GM23338 (cell line): Measurements from ENCODE around the gene PYURF. TPM values are rescaled to one million over a fixed set of nuclear protein-coding genes. Genes with fewer than 3 reads are reported as not detected.

Source experiments
- ATAC-seq: fragments of 200-7000 bp; cut with Tn5 transposase; 3 replicates; pipeline ENCODE4 v1.9.1; 2020
- DNase-seq: peaks from one replicate; pipeline ENCODE4 v3.0.0-alpha.2; 2015; ENCODE audit warnings: low spot score
- H2AFZ ChIP-seq: fragments of 200-600 bp; sonication (generic); 2 replicates; pipeline ENCODE4 v1.8.0; 2016; ENCODE audit warnings: antibody characterized with exemption, mild to moderate bottlenecking, moderate library complexity
- H3F3A ChIP-seq: fragments of 200-600 bp; sonication (generic); replicated peaks from 2 replicates; pipeline ENCODE4 v1.8.0; 2017; ENCODE audit warnings: antibody characterized with exemption, mixed run types, low read depth
- H3K27ac ChIP-seq: fragments of 200-600 bp; sonication (generic); 2 replicates; pipeline ENCODE4 v1.6.1; 2016; ENCODE audit warnings: low read depth
- H3K27me3 ChIP-seq: fragments of 200-600 bp; sonication (generic); 2 replicates; pipeline ENCODE4 v1.8.0; 2016; ENCODE audit warnings: mild to moderate bottlenecking, mixed run types, moderate library complexity; ENCODE audit not compliant: insufficient read depth
- H3K36me3 ChIP-seq: fragments of 200-600 bp; sonication (generic); 2 replicates; pipeline ENCODE4 v1.8.0; 2016; ENCODE audit warnings: mild to moderate bottlenecking; ENCODE audit not compliant: insufficient read depth
- H3K4me1 ChIP-seq: fragments of 200-600 bp; sonication (generic); 2 replicates; pipeline ENCODE4 v1.8.0; 2016; ENCODE audit warnings: mild to moderate bottlenecking, moderate library complexity; ENCODE audit not compliant: insufficient read depth
- H3K4me2 ChIP-seq: fragments of 200-600 bp; sonication (generic); 2 replicates; pipeline ENCODE4 v1.7.1; 2017; ENCODE audit warnings: mixed run types
- H3K4me3 ChIP-seq: fragments of 200-600 bp; sonication (generic); 2 replicates; pipeline ENCODE4 v1.6.1; 2016; ENCODE audit warnings: mixed run types
- H3K79me2 ChIP-seq: fragments of 200-600 bp; sonication (generic); replicated peaks from 2 replicates; pipeline ENCODE4 v1.8.0; 2017; ENCODE audit warnings: mild to moderate bottlenecking; ENCODE audit not compliant: insufficient read depth
- H3K9me2 ChIP-seq: fragments of 200-600 bp; sonication (generic); 2 replicates; pipeline ENCODE4 v1.8.0; 2017; ENCODE audit not compliant: insufficient read depth
- H4K20me1 ChIP-seq: fragments of 200-600 bp; sonication (generic); replicated peaks from 2 replicates; pipeline ENCODE4 v1.8.0; 2017; ENCODE audit warnings: mild to moderate bottlenecking; ENCODE audit not compliant: insufficient read depth
- H3K27ac Mint-ChIP-seq: 2 replicates; pipeline ENCODE4 v1.8.0; 2020; ENCODE audit warnings: inconsistent platforms, mild to moderate bottlenecking, moderate library complexity, mixed read lengths
- H3K27me3 Mint-ChIP-seq: 3 replicates; pipeline ENCODE4 v1.8.0; 2022; ENCODE audit warnings: low read depth, mild to moderate bottlenecking, moderate library complexity, mixed read lengths, inconsistent platforms; ENCODE audit not compliant: insufficient read depth, poor library complexity
- H3K36me3 Mint-ChIP-seq: 3 replicates; pipeline ENCODE4 v1.8.0; 2021; ENCODE audit warnings: low read depth, mild to moderate bottlenecking, inconsistent platforms, moderate library complexity, mixed read lengths
- H3K4me1 Mint-ChIP-seq: 3 replicates; pipeline ENCODE4 v1.8.0; 2020; ENCODE audit warnings: mild to moderate bottlenecking, inconsistent platforms, mixed read lengths
- H3K4me3 Mint-ChIP-seq: 3 replicates; pipeline ENCODE4 v1.8.0; 2021; ENCODE audit warnings: moderate library complexity, mild to moderate bottlenecking, inconsistent platforms, mixed read lengths
- H3K9me3 Mint-ChIP-seq: 3 replicates; pipeline ENCODE4 v1.8.0; 2020; ENCODE audit warnings: moderate library complexity, mild to moderate bottlenecking, inconsistent platforms, mixed read lengths
- CREB1 ChIP-seq: fragments of 250-450 bp; sonication (Bioruptor Pico); IDR thresholded peaks from 2 replicates; pipeline ENCODE4 v1.5.0; 2020; ENCODE audit warnings: low read depth, mild to moderate bottlenecking, moderate library complexity
- ETS1 ChIP-seq: IDR thresholded peaks from 2 replicates; pipeline ENCODE4 v1.6.1; 2016; ENCODE audit warnings: antibody characterized with exemption
- NANOG ChIP-seq: IDR thresholded peaks from 2 replicates; pipeline ENCODE4 v1.6.1; 2016; ENCODE audit warnings: antibody characterized with exemption, borderline replicate concordance
- POLR2AphosphoS5 ChIP-seq: IDR thresholded peaks from 2 replicates; pipeline ENCODE4 v1.6.1; 2016; ENCODE audit warnings: antibody characterized with exemption, low read depth
- ZNF114 ChIP-seq: fragments of 250-450 bp; sonication (Bioruptor Pico); IDR thresholded peaks from 2 replicates; pipeline ENCODE4 v1.5.0; 2020; ENCODE audit warnings: mild to moderate bottlenecking, moderate library complexity
- ZNF331 ChIP-seq: fragments of 250-450 bp; sonication (Bioruptor Pico); IDR thresholded peaks from 2 replicates; pipeline ENCODE4 v1.5.0; 2020; ENCODE audit warnings: low read depth, mild to moderate bottlenecking, moderate library complexity
- ZNF462 ChIP-seq: fragments of 250-450 bp; sonication (Bioruptor Pico); IDR thresholded peaks from 2 replicates; pipeline ENCODE4 v1.5.0; 2020; ENCODE audit warnings: mild to moderate bottlenecking, moderate library complexity
- polyA plus RNA-seq: library from polyadenylated mRNA; unstranded; fragments of >200 nt; fragmentation: Nextera tagmentation; extraction: Ambion mirVana; gene quantifications from 2 replicates; pipeline ENCODE4 v1.2.1, GENCODE V29; 2016
- total RNA-seq: library from RNA; depleted of rRNA; stranded (reverse); fragments of >200 nt; shearing (Covaris generic); gene quantifications from 2 replicates; pipeline ENCODE4 v1.2.3, GENCODE V29; 2014

Gene PYURF
- total and polyA plus RNA-seq, 2 experiments from 2014 or later, result 65.3 to 116 TPM

- TF ChIP-seq ZNF462, result no peak
- no peak for TF ChIP-seq ETS1
- TF ChIP-seq ZNF114 (CRISPR knock-in tag), result no peak
- no peak for TF ChIP-seq ZNF331 (CRISPR knock-in tag)
- no peak for TF ChIP-seq POLR2AphosphoS5
Observed at GRCh38 chr4:88518911-88519310, 4.7 kb downstream of the PYURF start (continued).

GRCh38 chr4:88517825-88518224 is 5.8 kb downstream of the PYURF start:
- Histone ChIP-seq H3K79me2 (peaks cover 22% of the 10 kb centered on the region), H3K27me3 (no peaks in the 10 kb centered on the region), H3K4me1 (peaks cover 8% of the 10 kb centered on the region; the same call in 1 of the 2 replicates), H3K27ac (no peak overlapping the region), H3K4me3 (no peak overlapping the region), H3K36me3 (no peaks in the 10 kb centered on the region), H3K9me2 (no peaks in the 10 kb centered on the region), H3F3A (no peaks in the 10 kb centered on the region), H3K4me2 (no peak overlapping the region), H4K20me1 (0 out of 2 replicates have a peak, but pooled peaks cover 17% of the 10 kb centered on the region), H2AFZ (no peak overlapping the region)
- no peak overlapping the region for H3K4me3 Mint-ChIP-seq
- no peak for TF ChIP-seq CREB1 (CRISPR knock-in tag)
- no peak for TF ChIP-seq NANOG
- TF ChIP-seq POLR2AphosphoS5, result no peak
- DNase-seq, result no peak
- H3K36me3 Mint-ChIP-seq, result peaks cover 16% of the 10 kb centered on the region
- H3K9me3 Mint-ChIP-seq, result no peaks in the 10 kb centered on the region
- no peak for ATAC-seq
- peaks cover 16% of the 10 kb centered on the region for H3K4me1 Mint-ChIP-seq
- H3K27me3 Mint-ChIP-seq, result peaks cover 6% of the 10 kb centered on the region
- H3K27ac Mint-ChIP-seq, result peak overlapping the region; percentile 84
